Caco-2 (cell line): Measurements from ENCODE around the gene ZC3H14. TPM values are rescaled to one million over a fixed set of nuclear protein-coding genes. Genes with fewer than 3 reads are reported as not detected.

Experiments
- BruUV-seq: library from RNA; stranded (reverse); fragments of 400-500 nt; replicated peaks from 2 replicates; lab custom pipeline; 2021; lab: Mats Ljungman, UMichigan
- CTCF ChIA-PET: fragments of 300-600 bp; sonication (Branson Sonifier 250); formaldehyde crosslinking; loops from one replicate; lab custom pipeline; 2022; ENCODE audit warnings: antibody characterized with exemption; lab: Charles Lee
- POLR2A ChIA-PET: fragments of 300-600 bp; sonication (Branson Sonifier 250); formaldehyde crosslinking; loops from one replicate; lab custom pipeline; 2022; ENCODE audit warnings: antibody characterized with exemption; lab: Charles Lee
- DNase-seq, 2 experiments: peaks; one replicate each; pipeline versions ENCODE4 v3.0.0 to v3.0.0-alpha.2; 2020 to 2022
- H3K27me3 ChIP-seq: replicated peaks from 2 replicates; pipeline ENCODE4 v1.6.0; 2011; ENCODE audit warnings: low read length; ENCODE audit not compliant: control insufficient read depth, insufficient read depth
- H3K36me3 ChIP-seq: 2 replicates; pipeline ENCODE4 v1.5.1; 2011; ENCODE audit warnings: low read length; ENCODE audit not compliant: control insufficient read depth, insufficient read depth
- H3K4me1 ChIP-seq: fragments of 250-450 bp; sonication (Bioruptor Pico); 2 replicates; pipeline ENCODE4 v1.5.1; 2020; ENCODE audit warnings: mild to moderate bottlenecking
- H3K4me3 ChIP-seq: 2 replicates; pipeline ENCODE4 v1.5.1; 2011; ENCODE audit warnings: low read depth, mild to moderate bottlenecking, control low read depth, low read length
- H3K9me3 ChIP-seq: fragments of 250-450 bp; sonication (Bioruptor Pico); 2 replicates; pipeline ENCODE4 v1.5.1; 2020; ENCODE audit warnings: mild to moderate bottlenecking, moderate library complexity
- H3K27ac Mint-ChIP-seq: one replicate; pipeline ENCODE4 v1.8.0; 2022; ENCODE audit warnings: mixed read lengths; ENCODE audit not compliant: unreplicated experiment
- H3K27me3 Mint-ChIP-seq: one replicate; pipeline ENCODE4 v1.8.0; 2022; ENCODE audit warnings: mixed read lengths; ENCODE audit not compliant: insufficient read depth, unreplicated experiment
- H3K36me3 Mint-ChIP-seq: one replicate; pipeline ENCODE4 v1.8.0; 2022; ENCODE audit warnings: mild to moderate bottlenecking, mixed read lengths; ENCODE audit not compliant: insufficient read depth, unreplicated experiment
- H3K4me1 Mint-ChIP-seq: one replicate; pipeline ENCODE4 v1.8.0; 2022; ENCODE audit warnings: low read depth, mixed read lengths; ENCODE audit not compliant: unreplicated experiment
- H3K4me3 Mint-ChIP-seq: one replicate; pipeline ENCODE4 v1.8.0; 2022; ENCODE audit warnings: mild to moderate bottlenecking, moderate library complexity, mixed read lengths; ENCODE audit not compliant: unreplicated experiment
- H3K9me3 Mint-ChIP-seq: one replicate; pipeline ENCODE4 v1.8.0; 2022; ENCODE audit warnings: mixed read lengths; ENCODE audit not compliant: unreplicated experiment
- intact Hi-C: fragments of 100-400 bp; cut with micrococcal nuclease; formaldehyde crosslinking; loops from one replicate; pipeline ENCODE4 v1.10.0; 2022; ENCODE audit not compliant: unreplicated experiment
- total RNA-seq: library from RNA; stranded (reverse); gene quantifications from 2 replicates; pipeline ENCODE4 v1.2.3, GENCODE V29; 2022
- TF ChIP-seq, protein P1 (sequence below), 2 experiments: fragments of 200-600 bp in 1 of 2; IDR thresholded peaks; 1 replicate in 1 of 2; 2 replicates in 1 of 2; pipeline versions ENCODE4 v1.5.1 to v1.8.0; 2011 to 2022; ENCODE audit warnings: antibody characterized with exemption in 1 of 2, control low read depth in 1 of 2, inconsistent platforms in 1 of 2, low read depth in 1 of 2, low read length in 1 of 2, mild to moderate bottlenecking in 1 of 2, moderate library complexity in 1 of 2; ENCODE audit not compliant: insufficient read depth in 1 of 2, severe bottlenecking in 1 of 2, unreplicated experiment in 1 of 2

Gene ZC3H14
- total RNA-seq, 1 experiment from 2014 or later, result 77.1 TPM

DNA sequence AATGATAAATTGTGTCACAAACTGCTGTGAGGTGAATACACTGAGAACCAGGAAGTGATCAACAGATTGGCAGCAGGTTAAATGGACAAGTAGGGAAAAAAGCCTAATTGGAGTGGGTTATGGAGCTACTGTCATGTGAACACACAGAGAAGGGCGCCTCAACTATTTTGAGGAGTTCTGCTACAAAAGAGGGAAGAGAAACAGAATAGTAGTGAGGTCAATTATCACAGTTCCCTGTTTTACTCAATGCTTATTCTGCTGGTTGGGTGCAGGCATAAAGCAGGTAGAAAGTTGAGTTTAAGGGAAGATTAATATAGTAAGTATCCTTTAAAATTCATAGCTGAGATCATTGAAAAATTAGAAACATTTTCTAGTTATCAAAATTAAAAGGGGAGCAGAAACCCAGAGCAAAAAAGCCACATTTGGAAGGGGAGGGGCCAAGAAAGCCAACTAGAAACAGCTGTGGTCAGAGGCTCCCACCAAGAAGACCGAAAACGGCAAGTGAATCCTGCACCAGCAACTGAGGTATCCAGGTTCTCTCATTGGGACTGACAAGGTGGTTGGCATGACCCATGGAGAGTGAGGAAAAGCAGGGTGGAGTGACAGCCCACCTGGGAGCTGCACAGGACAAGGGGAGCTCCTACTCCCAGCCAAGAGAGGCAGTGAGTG, 105.7 kb downstream of the ZC3H14 start:
- CTCF ChIA-PET, result interaction anchor here (1.4 kb wide), 1 partner anchor 13 kb away, joined by 4 read pairs; no protein-coding TSS in a partner anchor
- BruUV-seq, result no TSS peak

DNA sequence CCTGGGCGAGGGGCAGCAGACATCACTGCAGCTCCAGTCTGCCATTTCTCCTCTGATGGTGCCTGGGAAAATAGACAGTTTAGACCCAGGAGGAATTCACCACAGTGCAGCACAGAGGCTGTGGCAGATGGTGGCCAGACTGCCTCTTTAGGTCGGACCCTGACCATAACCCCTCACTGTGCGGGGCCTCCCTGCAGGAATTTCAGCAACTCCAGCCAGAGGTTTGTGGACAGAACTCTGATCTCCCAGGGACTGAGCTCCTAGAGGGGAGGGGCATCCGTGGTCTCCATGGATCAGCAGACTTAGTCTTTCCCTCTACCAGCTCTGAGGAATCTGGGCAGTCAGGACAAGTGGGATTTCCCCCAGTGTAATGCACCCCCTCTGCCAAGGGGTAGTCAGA, 106.5 kb downstream of the ZC3H14 start:
- TF ChIP-seq, protein P1, sequence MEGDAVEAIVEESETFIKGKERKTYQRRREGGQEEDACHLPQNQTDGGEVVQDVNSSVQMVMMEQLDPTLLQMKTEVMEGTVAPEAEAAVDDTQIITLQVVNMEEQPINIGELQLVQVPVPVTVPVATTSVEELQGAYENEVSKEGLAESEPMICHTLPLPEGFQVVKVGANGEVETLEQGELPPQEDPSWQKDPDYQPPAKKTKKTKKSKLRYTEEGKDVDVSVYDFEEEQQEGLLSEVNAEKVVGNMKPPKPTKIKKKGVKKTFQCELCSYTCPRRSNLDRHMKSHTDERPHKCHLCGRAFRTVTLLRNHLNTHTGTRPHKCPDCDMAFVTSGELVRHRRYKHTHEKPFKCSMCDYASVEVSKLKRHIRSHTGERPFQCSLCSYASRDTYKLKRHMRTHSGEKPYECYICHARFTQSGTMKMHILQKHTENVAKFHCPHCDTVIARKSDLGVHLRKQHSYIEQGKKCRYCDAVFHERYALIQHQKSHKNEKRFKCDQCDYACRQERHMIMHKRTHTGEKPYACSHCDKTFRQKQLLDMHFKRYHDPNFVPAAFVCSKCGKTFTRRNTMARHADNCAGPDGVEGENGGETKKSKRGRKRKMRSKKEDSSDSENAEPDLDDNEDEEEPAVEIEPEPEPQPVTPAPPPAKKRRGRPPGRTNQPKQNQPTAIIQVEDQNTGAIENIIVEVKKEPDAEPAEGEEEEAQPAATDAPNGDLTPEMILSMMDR (IDR thresholded peaks at IDR 0.05; ENCODE audit: insufficient read depth in 1 of 2, low read depth in 1 of 2, low read length in 1 of 2, severe bottlenecking in 1 of 2, unreplicated experiment in 1 of 2), result no peak
- POLR2A ChIA-PET, result no interaction called here
- H3K4me3 Mint-ChIP-seq, result no peak overlapping the region
- Histone ChIP-seq H3K36me3 (no peaks in the 10 kb centered on the region), H3K4me1 (no peaks in the 10 kb centered on the region), H3K9me3 (no peaks in the 10 kb centered on the region; the same call in 1 of the 2 replicates), H3K4me3 (no peak overlapping the region), H3K27me3 (no peaks in the 10 kb centered on the region)
- peaks cover 17% of the 10 kb centered on the region for H3K27me3 Mint-ChIP-seq
- no peak overlapping the region for H3K27ac Mint-ChIP-seq
- no peaks in the 10 kb centered on the region for H3K4me1 Mint-ChIP-seq
- H3K9me3 Mint-ChIP-seq, result peaks cover 11% of the 10 kb centered on the region
- no peak for DNase-seq
- H3K36me3 Mint-ChIP-seq, result no peaks in the 10 kb centered on the region
- CTCF ChIA-PET, result no interaction called here
- intact Hi-C loops, result no loop called here
- BruUV-seq, result no TSS peak

More for the DNA sequence above, 105.7 kb downstream of the ZC3H14 start:
- Mint-ChIP-seq H3K4me1 (no peaks in the 10 kb centered on the region), H3K27me3 (peaks cover 17% of the 10 kb centered on the region), H3K9me3 (peaks cover 11% of the 10 kb centered on the region), H3K36me3 (no peaks in the 10 kb centered on the region), H3K27ac (no peak overlapping the region), H3K4me3 (no peak overlapping the region)
- no peaks in the 10 kb centered on the region for H3K36me3 ChIP-seq
- POLR2A ChIA-PET, result no interaction called here
- H3K27me3 ChIP-seq, result no peaks in the 10 kb centered on the region
- no peak overlapping the region for H3K4me3 ChIP-seq
- TF ChIP-seq, protein P1 (IDR thresholded peaks at IDR 0.05; ENCODE audit: insufficient read depth in 1 of 2, low read depth in 1 of 2, low read length in 1 of 2, severe bottlenecking in 1 of 2, unreplicated experiment in 1 of 2), result no peak
- H3K9me3 ChIP-seq, result no peaks in the 10 kb centered on the region; the same call in 1 of the 2 replicates
- intact Hi-C loops, result no loop called here
- no peaks in the 10 kb centered on the region for H3K4me1 ChIP-seq
- no peak for DNase-seq

Other genes with a start within 250 kb of the ZC3H14 start
- gene KCNK10, start 239.8 kb upstream of the ZC3H14 start, total RNA-seq, result 2.9 and 3.7 TPM in 2 replicates
- gene SPATA7, start 177.4 kb upstream of the ZC3H14 start, total RNA-seq, result 8.2 and 8.7 TPM in 2 replicates
- gene PTPN21, start 8.0 kb upstream of the ZC3H14 start, total RNA-seq, result 25.2 and 27.7 TPM in 2 replicates
- gene EML5, start 229.9 kb downstream of the ZC3H14 start, total RNA-seq, result 0.11 and 0.28 TPM in 2 replicates